OCI-LY1 (cell line): ENCODE measurements around the gene SLC12A3.

Experiments used
- EZH2 ChIP-seq: fragments of 200-600 bp; sonication (generic), shearing (Covaris generic); IDR thresholded peaks from 2 replicates; pipeline ENCODE4 v1.8.0; 2017; ENCODE audit warnings: borderline replicate concordance, mixed run types, mild to moderate bottlenecking, antibody characterized with exemption, low read length, moderate library complexity, mixed read lengths
- TF ChIP-seq, protein P1 (sequence below): fragments of 200-600 bp; sonication (generic), shearing (Covaris generic); IDR thresholded peaks from 2 replicates; pipeline ENCODE4 v1.5.1; 2017; ENCODE audit warnings: mild to moderate bottlenecking, antibody characterized with exemption, low read length, moderate library complexity, mixed read lengths

DNA sequence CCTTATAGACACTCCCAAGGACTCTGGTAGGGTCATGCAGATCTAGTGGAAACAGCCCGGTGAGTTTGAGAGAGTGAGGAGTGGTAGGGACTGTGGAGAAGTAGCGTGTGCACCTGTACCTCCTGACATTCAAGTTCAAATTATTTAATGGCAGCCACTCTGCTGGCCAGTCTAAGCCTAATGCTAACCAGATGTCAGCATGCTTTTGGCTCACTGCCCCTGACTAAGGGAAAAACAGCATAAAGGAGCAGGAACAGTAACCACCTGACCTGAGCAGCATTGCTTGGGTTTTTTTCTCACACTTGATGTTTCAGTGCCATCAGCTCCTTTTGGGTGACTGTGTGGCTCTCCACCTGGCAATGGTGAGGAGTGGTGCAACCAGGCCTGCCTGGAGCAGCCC lies 23.8 kb upstream of the SLC12A3 start:
- no peak for TF ChIP-seq EZH2
- TF ChIP-seq, protein P1, sequence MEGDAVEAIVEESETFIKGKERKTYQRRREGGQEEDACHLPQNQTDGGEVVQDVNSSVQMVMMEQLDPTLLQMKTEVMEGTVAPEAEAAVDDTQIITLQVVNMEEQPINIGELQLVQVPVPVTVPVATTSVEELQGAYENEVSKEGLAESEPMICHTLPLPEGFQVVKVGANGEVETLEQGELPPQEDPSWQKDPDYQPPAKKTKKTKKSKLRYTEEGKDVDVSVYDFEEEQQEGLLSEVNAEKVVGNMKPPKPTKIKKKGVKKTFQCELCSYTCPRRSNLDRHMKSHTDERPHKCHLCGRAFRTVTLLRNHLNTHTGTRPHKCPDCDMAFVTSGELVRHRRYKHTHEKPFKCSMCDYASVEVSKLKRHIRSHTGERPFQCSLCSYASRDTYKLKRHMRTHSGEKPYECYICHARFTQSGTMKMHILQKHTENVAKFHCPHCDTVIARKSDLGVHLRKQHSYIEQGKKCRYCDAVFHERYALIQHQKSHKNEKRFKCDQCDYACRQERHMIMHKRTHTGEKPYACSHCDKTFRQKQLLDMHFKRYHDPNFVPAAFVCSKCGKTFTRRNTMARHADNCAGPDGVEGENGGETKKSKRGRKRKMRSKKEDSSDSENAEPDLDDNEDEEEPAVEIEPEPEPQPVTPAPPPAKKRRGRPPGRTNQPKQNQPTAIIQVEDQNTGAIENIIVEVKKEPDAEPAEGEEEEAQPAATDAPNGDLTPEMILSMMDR = no peak
